ENCODE results near the gene RAB44.
"Not testable (repeated sequence)": the region's sequence is repeated elsewhere in the genome, so short reads cannot be mapped to it uniquely, and the experiment has no call there.

Gene RAB44

DNA sequence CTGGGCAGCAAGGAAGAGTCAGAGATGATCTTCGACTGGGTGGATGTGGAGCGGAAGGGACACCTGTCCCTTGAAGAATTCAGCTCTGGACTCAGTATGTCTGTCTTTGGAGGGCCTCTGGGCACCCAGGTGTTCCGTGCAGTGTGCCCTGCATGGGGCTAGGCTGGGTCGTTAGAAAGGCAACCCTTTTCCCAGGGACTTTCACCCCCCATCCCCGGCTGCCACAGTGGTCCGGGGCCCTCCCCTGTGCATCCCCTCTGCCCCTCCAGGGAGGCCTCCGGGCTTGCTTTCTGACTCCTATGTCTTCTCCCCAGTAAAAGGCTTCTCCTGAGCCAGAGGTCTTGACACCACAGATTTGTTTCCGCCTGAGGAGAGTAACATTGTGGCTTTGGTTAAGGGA is 16.2 kb downstream of the RAB44 start:
- no peak for DNase-seq (ENCODE audit: low read depth in 2 of 2)

DNA sequence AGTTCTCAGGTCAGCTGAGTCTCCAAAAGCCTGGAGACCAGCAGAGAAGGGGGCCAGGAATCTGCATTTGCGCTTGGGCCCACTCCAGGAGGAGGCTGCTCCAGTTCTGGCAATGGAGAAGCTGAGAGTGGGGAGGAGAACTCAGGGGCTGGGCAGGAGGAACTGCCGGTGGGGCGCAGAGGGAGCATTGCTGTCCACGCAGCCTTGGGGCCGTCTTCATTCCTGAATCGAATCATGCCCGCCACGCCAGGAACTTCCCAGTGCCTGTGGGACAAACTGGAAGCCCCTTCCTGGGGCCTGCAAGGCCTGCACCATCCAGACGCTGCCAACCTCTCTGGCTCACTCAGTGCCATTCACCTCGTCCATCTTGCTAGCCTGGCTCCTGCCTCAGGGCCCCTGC is 16.9 kb downstream of the RAB44 start:
- no peak for DNase-seq (ENCODE audit: low read depth in 2 of 2)

DNA sequence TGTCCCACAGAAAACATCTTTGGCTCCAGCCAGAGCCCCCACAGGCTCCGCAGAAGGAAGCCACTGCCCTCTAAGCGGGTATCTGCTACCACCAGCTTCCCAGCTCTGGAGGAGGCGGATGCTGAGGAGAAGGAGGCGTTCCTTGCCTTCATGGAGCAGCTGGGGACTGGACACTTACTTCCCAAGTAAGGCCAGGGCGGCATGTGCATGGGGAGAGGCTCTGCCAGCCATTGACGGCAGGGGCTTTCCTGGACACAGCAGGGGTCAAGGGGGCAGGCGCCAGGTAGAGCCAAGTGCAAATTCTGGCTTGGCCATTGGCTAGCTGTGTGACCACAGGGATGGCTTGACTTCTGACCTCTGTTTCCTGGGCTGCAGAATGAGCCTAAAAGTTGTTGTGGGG is 17.8 kb downstream of the RAB44 start:
- DNase-seq (ENCODE audit: low read depth in 2 of 2), result no peak

DNA sequence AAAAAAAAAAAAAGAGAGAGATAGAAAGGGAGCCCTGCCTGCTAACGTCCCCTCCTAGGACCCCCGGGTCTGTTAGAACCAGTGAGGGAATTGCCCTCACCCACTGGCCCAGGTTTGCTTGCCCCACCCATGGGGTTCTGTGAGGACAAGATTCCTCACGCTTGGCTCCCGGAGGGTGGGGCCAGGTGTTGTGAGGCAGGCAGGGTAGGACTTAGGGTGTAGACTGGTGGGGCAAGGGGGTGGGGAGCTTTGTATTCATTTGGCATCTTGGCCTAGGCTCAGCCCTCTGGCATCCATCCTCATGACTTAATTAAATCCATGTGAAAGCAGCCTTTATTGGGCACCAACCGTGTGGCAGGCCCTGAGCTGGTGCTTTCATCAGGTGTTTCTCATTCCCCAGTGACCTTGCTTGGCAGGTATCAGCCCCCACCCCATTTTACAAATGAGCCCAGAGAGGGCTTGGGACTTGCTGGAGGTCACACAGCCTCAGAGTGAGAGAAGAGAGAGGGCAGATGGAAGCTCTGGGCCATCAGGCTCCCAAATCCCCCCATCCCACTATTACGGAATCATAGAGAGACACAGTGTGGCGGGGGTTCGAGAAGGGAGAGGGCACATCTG is 19.0 kb downstream of the RAB44 start:
- DNase-seq (ENCODE audit: low read depth in 2 of 2), result no peak

DNA sequence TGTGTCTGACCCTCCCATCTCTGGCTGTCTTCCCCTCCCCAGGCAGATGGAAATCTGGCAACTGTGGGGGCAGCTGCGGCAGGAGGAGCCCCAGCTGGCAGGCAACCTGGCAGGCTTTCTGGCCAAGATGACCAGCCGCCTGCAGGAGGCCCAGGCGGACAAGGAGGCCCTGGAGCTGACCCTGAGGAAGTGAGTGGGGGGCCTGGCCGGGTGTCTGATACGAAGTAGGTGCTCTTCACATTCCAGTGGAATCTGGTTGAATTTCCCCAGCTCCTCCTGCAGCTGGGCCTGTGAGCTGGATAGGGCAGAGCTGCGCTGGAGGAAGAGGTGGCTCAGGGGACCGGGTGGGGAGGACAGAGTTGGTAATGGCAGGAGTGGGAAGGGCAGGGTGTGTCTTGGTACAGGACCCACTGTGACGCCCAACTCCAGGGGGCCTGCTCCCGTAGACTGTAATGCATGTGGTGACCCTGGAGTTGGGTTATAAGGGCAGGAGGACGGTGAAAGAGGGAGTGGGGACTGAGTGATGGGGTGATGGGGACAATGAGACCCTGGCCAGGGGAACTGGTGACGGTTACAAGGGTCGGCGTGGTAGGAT is 19.7 kb downstream of the RAB44 start:
- no peak for DNase-seq (ENCODE audit: low read depth in 2 of 2)

DNA sequence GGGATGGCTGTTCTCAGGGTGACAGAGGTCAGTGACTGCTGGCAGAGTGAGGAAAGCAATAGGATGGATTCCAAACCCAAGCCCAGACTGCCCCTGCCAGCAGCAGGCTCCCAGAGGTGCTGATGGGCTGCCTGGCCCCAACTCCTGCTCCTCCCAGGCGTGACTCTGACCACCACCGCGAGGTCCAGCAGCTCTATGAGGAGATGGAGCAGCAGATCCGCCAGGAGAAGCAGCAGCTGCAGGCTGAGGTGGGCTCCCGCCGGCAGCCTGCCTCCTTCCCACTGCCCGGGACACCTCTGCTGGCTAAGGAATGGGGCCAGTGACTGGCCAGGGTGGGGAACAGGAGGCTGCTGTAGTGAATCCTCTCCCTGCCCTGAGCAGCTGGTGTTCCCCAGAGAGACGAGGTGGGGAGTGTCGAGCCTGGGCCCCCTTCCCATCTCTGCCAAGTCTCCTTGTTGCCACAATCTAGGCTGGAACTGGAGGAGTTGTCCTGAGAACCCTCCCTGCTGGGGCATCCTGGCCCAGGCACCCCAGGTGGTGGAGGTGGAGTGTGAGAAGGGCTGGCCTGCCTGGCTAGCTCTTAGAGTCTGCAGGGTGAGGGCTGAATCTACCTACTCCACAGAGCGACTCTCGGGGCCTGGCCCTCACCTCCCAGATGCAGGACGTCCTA is 20.4 kb downstream of the RAB44 start:
- DNase-seq (ENCODE audit: low read depth in 2 of 2), result no peak

DNA sequence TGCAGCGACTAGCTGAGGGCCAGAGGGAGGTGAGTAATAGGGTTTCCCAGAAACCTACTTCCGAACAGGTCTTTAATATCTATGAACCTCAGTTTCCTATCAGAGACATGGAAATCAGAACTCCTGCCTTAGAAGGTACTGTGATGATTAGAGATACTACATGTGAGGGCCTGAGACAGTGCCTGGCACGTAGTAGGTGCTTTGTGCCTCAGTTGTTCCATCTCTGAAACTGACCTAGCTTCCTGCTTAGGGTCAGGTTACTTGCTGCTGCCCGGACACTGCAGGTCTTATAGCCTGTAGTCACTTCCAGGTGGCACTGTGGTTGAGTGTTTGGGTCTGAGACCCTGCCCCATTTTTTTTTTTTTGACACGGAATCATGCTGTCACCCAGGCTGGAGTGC is 20.9 kb downstream of the RAB44 start:
- no peak for DNase-seq (ENCODE audit: low read depth in 2 of 2)

DNA sequence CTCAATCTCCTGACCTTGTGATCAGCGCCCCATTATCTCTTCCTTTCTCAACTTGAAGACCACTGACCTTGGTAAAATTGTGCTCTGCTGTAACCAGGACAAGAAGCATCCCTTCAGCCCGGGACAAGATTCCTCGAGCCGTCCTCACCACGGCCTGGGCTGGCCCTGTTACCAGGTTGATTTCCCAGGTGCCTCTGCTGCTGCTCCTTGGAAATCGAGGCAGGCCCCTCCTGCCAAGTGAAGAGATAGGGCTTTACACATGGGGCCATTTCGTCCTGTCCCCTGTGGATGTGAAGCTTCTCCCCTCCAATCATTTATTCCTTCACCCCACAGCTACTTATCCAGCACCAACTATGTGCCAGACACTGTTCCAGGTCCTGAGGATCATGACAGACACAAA is 21.5 kb downstream of the RAB44 start:
- no peak for DNase-seq (ENCODE audit: low read depth in 2 of 2)

DNA sequence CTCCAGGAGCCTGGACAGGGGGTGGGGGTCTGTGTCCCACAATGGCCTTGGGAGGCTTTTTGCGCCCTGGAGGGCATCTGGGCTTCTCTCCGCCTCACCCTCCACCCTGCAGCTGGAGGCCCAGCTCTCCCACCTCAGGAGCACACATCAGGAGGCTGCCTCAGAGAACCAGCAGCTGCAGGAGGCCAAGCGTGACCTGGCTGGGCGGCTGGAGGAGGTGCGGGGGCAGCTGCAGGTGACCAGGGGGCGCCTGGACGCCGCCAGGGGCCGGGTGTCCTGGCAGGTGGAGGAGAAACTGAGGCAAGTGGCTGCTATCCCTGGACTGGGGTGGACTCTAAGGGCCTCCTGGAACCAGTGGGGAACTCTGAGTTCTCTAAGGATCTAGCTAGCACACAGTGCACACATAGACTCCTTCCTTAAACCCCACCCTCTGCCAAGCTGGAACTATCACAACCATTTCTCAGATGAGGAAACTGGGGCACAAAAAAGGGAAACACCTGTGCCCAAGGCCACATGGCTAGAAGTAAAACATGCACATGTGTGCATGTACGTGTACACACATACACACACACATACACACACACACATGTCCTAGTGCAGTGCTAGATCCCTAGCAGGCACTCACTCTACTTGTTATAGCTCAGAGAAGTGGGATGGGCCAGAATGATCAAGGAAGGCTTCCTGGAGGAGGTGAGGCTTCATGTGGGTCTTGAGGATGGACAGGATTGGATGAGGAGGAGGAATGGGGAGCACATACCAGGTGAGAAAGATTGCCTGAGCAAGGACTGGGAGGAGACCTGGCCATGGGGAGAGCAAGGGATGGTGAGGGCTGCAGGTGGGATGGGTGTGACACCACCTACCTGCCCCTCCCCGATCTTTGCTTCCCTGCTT is 22.9 kb downstream of the RAB44 start:
- DNase-seq (ENCODE audit: low read depth in 2 of 2), result no peak

DNA sequence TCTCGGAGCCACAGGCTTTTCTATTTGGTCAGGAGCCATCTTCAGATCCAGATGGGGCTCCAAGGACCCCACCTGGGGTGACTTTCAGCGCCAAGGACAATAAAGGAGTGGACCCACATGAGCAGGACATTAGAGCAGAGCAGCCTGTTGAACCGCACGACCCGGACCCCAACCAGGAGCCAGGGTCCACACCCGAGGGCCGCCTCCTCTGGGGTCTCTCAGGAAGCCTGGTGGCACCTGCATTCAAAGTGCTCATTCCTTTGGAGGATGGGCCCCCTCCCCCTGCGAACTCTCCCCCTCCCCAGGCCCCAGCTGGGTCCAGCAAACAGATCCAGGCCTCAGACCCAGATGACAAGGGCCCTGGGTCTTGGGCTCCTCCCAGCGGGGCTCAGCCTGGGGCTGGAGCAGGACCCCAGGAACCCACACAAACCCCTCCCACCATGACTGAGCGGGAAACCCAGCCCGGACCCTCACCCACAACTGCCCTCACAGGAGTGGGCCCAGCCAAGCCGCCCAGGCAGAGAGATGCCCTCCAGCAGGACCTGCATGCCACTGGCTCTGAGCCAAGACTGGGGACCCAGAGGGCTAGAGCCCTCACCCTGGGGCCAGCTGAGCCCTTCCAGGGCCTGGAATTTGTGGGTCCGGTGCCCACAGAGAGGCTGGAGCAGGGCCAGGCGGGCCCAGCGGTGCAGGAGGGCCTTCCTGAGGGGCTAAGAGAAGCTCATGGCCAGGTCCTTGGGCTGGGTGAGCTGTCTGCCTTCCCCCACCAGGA is 23.9 kb downstream of the RAB44 start:
- no peak for DNase-seq (ENCODE audit: low read depth in 2 of 2)

DNA sequence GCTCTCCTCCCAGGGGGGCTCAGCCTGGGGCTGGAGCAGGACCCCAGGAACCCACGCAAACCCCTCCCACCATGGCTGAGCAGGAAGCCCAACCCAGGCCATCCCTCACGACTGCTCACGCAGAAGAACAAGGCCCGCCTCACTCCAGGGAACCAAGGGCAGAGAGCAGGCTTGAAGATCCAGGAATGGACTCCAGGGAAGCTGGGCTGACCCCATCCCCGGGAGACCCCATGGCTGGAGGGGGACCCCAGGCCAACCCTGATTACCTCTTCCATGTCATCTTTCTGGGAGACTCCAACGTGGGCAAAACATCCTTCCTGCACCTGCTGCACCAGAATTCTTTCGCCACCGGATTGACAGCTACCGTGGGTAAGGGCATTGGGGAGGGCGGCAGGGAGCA is 24.7 kb downstream of the RAB44 start:
- DNase-seq (ENCODE audit: low read depth in 2 of 2), result no peak

DNA sequence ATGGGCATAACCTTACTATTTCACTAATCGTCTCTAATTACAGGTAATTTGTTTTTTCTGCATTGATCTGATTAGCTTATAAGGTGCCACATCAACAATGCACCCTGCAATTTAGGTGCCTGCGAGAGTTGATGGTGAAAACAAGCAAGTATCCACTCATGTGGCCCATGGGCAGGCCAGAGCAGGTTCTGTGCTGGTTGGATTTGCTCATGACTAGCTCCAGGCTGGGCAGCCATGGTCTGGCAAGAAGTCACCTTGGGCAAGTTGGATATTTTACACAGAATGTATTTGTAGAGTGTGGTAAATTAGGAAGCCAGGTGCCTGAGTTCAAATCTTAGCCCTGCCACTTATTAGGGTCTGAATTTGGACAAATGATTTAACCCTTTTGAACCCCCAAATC is 25.3 kb downstream of the RAB44 start:
- no peak for DNase-seq (ENCODE audit: low read depth in 2 of 2)

DNA sequence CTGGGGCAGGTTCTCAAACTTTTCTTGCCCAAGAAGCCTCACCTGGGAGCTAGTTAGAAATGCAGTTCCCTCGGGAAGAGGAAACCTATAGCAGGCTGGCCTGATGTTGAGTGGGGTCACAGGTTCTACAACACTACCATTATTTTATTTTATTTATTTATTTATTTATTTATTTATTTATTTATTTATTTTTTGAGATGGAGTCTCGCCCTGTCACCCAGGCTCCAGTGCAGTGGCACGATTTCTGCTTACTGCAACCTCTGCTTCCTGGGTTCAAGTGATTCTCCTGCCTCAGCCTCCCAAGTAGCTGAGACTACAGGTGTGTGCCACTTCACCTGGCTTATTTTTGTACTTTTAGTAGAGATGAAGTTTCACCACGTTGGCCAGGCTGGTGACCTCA is 26.4 kb downstream of the RAB44 start:
- not testable (repeated sequence) for DNase-seq (ENCODE audit: low read depth in 2 of 2)

DNA sequence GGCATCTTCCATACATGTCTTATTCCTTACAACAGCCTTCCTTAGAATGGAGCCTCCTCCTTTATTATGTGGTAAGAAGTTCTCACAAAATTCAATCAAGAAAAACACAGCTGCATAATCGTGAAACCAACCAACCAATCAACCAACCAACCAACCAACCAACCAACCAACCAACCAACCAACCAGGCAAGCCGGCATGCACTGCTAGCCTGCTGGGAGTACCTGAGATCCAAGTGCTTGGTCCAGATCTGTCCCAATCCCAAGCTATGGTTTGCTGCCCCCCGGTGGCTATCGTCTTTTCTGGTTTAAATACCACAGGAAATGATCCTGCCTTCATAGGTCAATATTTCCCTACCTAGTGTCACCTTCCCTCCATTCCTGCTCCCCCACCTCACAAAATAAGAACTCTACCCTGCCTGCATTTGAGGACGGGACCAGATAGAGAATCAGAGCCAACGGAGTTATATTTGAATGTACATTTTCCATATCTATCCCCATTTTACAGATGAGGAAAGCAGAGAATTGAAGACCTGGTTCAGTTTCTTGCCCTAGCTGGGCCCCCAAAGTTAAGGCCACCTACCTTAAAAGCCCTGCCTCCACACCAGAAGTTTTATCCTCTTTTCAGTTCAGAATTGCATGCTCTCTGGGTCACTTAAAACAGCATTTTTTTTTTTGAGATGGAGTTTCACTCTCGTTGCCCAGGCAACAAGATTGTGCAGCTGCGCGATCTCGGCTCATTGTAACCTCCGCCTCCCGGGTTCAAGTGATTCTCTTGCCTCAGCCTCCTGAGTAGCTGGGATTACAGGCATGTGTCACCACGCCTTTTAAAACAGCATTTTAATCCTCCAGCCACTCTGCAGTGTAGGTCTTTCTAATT is 27.1 kb downstream of the RAB44 start:
- DNase-seq (ENCODE audit: low read depth in 2 of 2), result peak in 1 of 2 donors; percentile 26

DNA sequence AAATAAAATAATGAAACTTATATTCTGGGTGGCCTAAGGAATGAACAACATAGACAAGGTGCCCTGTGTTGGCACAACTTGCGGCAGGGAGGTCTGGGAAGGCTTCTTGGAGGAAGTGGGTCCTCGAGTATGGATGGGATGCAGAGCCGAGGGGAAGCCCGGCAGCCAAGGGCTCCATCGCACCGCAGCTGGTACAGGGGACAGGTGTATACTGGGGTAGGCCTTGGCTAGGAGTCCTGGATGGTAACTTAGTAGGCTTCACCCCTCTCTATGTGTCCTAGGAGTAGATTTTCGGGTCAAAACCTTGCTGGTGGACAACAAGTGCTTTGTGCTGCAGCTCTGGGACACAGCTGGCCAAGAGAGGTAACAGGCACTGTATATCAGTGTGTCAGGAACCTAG is 28.0 kb downstream of the RAB44 start:
- DNase-seq (ENCODE audit: low read depth in 2 of 2), result no peak

DNA sequence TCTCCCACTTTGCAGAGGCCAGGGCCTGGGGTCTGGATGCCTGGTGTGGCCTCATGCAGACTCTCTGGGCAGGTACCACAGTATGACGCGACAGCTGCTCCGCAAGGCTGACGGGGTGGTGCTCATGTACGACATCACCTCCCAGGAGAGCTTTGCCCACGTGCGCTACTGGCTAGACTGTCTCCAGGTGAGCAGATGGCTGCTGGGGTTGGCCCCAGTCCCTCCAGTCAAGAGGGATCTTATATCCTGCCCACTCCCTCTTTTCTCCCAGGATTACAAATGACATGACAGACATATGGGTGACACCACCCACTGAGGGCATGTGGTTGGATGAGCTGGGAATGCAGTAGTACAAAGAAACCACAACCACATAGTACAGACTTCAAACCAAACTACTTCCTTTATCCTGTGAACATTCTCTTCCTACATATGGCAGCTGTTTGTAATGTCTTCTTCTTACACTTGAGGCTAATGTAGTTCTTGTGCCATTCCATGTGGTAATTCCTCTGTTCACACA is 29.9 kb downstream of the RAB44 start:
- no peak for DNase-seq (ENCODE audit: low read depth in 2 of 2)

DNA sequence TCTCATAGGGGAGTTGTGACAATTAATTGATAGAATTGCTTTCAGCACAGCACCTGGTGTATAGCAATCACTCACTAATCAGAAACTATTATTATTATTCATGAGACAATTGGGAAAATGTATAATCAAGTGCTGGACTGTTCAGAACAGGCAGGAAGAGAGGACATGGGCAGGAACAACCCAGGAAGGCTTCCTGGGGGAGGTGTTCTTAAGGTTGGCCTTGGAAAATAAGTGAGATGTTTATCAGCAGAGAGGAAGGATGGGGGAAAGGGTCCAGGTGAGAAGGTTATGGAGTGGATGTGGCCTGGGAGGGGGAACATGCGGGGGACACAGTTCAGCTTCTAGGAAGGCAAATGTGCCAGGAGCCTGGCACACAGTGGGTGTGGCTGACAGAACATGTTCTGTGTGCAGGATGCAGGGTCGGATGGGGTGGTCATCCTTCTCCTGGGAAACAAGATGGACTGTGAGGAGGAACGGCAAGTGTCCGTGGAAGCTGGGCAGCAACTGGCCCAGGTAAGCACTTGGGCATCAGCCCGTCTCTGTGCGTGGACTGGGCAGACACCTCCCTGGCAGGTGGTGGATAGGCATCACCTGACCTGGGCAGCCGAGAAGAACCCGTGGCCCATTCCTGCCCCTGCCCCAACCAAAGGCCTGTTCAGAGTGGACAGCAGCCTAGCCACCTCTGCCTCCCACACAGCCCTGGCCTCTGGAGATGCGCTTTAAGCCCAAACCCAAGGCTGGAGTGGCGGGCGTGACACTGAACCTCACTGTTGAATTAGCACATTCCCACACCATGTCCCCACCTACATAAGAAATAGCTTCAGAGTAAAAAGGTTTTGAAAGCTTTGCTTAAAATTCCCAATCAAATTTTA is 30.9 kb downstream of the RAB44 start:
- DNase-seq (ENCODE audit: low read depth in 2 of 2), result no peak

DNA sequence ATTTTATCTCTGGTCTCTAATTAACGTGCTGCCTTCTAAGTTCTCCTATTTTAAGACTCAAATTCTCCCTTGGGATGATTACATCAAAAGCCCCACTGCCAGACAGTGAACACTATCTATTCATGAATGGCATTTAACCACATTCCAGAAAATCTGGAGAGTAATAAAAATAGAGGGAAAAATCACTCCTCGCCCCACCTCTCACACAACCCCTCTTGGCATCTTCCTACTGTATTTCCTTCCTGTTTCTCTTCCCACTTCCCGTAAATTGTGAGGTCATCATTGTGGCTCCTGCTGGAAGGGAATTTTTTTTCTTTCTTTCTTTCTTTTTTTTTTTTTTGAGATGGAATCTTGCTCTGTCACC is 31.5 kb downstream of the RAB44 start:
- no peak for DNase-seq (ENCODE audit: low read depth in 2 of 2)

All from stimulated activated CD8-positive, alpha-beta memory T cell treated with anti-CD3 and anti-CD28 coated beads, Interleukin-7, amount 100 ng/mL, for 4 hours (primary cell).